CD4-positive, alpha-beta T cell (primary cell): Measurements from ENCODE around the gene RAB7A. TPM values are rescaled to one million over a fixed set of nuclear protein-coding genes. Genes with fewer than 3 reads are reported as not detected.
A peak's percentile ranks its signal among the peaks of the same experiment; 100 is the strongest.

Experiments
- ATAC-seq: fragments of 200-7000 bp; cut with Tn5 transposase; one replicate; pipeline ENCODE4 v1.10.0; 2022; ENCODE audit warnings: mild to moderate bottlenecking; ENCODE audit not compliant: poor library complexity
- CTCF ChIA-PET: fragments of 350-600 bp; sonication (Branson Sonifier 250); formaldehyde crosslinking; loops from one replicate; lab custom pipeline; 2021; ENCODE audit warnings: antibody characterized with exemption, inconsistent platforms; lab: Charles Lee
- POLR2A ChIA-PET: fragments of 350-600 bp; sonication (Branson Sonifier 250); formaldehyde crosslinking; loops from one replicate; lab custom pipeline; 2021; ENCODE audit warnings: antibody characterized with exemption, inconsistent platforms; lab: Charles Lee
- DNase-seq, 14 experiments: peaks; one replicate each; pipeline ENCODE4 v3.0.0-alpha.2; 2013 to 2020; ENCODE audit warnings: mixed read lengths in 2 of 14
- H3K27ac ChIP-seq, 2 donors: one replicate each; pipeline versions ENCODE4 v1.5.1 to v1.7.0; 2013; ENCODE audit warnings: low read length in 2 of 2, low read depth in 1 of 2, mild to moderate bottlenecking in 1 of 2
- H3K27me3 ChIP-seq, 2 experiments: 1 replicate in 1 of 2; 2 replicates in 1 of 2; pipeline versions ENCODE4 v1.6.1 to v1.7.0; 2013; ENCODE audit warnings: low read length in 2 of 2, control low read depth in 1 of 2, mild to moderate bottlenecking in 1 of 2, moderate library complexity in 1 of 2; ENCODE audit not compliant: insufficient read depth in 2 of 2, control insufficient read depth in 1 of 2
- H3K36me3 ChIP-seq: one replicate; pipeline ENCODE4 v1.6.1; 2013; ENCODE audit warnings: low read length, control low read depth; ENCODE audit not compliant: insufficient read depth
- H3K4me1 ChIP-seq: one replicate; pipeline ENCODE4 v1.6.1; 2013; ENCODE audit warnings: low read length, control low read depth; ENCODE audit not compliant: insufficient read depth
- H3K4me3 ChIP-seq: one replicate; pipeline ENCODE4 v1.5.1; 2013; ENCODE audit warnings: mild to moderate bottlenecking, low read length, moderate library complexity
- H3K9me3 ChIP-seq, 2 experiments: 1 replicate in 1 of 2; 2 replicates in 1 of 2; pipeline versions ENCODE4 v1.6.1 to v1.7.0; 2013; ENCODE audit warnings: low read length in 2 of 2, mild to moderate bottlenecking in 2 of 2, control low read depth in 1 of 2, moderate library complexity in 1 of 2; ENCODE audit not compliant: control insufficient read depth in 1 of 2, insufficient read depth in 1 of 2
- H3K27ac Mint-ChIP-seq: one replicate; pipeline ENCODE4 v1.8.0; 2020; ENCODE audit warnings: mixed read lengths
- H3K27me3 Mint-ChIP-seq: one replicate; pipeline ENCODE4 v1.8.0; 2021; ENCODE audit warnings: mixed read lengths
- H3K36me3 Mint-ChIP-seq: one replicate; pipeline ENCODE4 v1.8.0; 2021; ENCODE audit warnings: low read depth, mixed read lengths
- H3K4me1 Mint-ChIP-seq: one replicate; pipeline ENCODE4 v1.8.0; 2021; ENCODE audit warnings: low read depth, mixed read lengths
- H3K4me3 Mint-ChIP-seq: one replicate; pipeline ENCODE4 v1.8.0; 2020; ENCODE audit warnings: mild to moderate bottlenecking, mixed read lengths
- H3K9me3 Mint-ChIP-seq: one replicate; pipeline ENCODE4 v1.8.0; 2020; ENCODE audit warnings: mixed read lengths
- CTCF ChIP-seq: fragments of 200-600 bp; IDR thresholded peaks from one replicate; pipeline ENCODE4 v1.8.0; 2022; ENCODE audit warnings: antibody characterized with exemption, mild to moderate bottlenecking
- intact Hi-C, 2 experiments: fragments of 100-400 bp; cut with DNase I in 1 of 2; cut with micrococcal nuclease in 1 of 2; formaldehyde crosslinking; loops; one replicate each; pipeline versions ENCODE4 v1.15.1 to v1.9.0; 2023 to 2025; cut with DNase I, micrococcal nuclease
- total RNA-seq, 174 experiments: library from RNA in 2 of 174; stranded (reverse) in 2 of 174; gene quantifications; one replicate each; pipeline ENCODE4 v1.2.3 and lab custom pipeline; 2021 to 2026

Gene RAB7A
- total RNA-seq, 2 experiments from 2014 or later: 113 to 121 TPM

- Histone ChIP-seq H3K9me3 (no peaks in the 10 kb centered on the region), H3K4me3 (no peak overlapping the region), H3K27me3 (no peaks in the 10 kb centered on the region), H3K36me3 (peaks cover 12% of the 10 kb centered on the region), H3K27ac (no peak overlapping the region), H3K4me1 (peaks cover 30% of the 10 kb centered on the region)
- Mint-ChIP-seq H3K4me1 (peaks cover 84% of the 10 kb centered on the region), H3K9me3 (no peaks in the 10 kb centered on the region), H3K27me3 (no peaks in the 10 kb centered on the region), H3K36me3 (peaks cover 5% of the 10 kb centered on the region), H3K4me3 (no peak overlapping the region), H3K27ac (peak overlapping the region; percentile 58)
- intact Hi-C loops: no loop called here
- ChIA-PET POLR2A (no interaction called here), CTCF (interaction anchor here (1.1 to 1.8 kb wide), 2 partner anchors 14 to 101 kb away, joined by 3 to 6 read pairs; no protein-coding TSS in a partner anchor)
- no peak for DNase-seq
- no peak for TF ChIP-seq CTCF
- ATAC-seq: no peak
Observed at GRCh38 chr3:128781164-128781563, 55.2 kb downstream of the RAB7A start.

GRCh38 chr3:128782282-128783146, 56.5 kb downstream of the RAB7A start:
- Histone ChIP-seq H3K27me3 (no peaks in the 10 kb centered on the region), H3K36me3 (peaks cover 2% of the 10 kb centered on the region), H3K27ac (peak overlapping the region in 1 of 2 donors; percentile 5), H3K4me3 (no peak overlapping the region), H3K4me1 (peaks cover 38% of the 10 kb centered on the region), H3K9me3 (no peaks in the 10 kb centered on the region)
- DNase-seq (no peak), ATAC-seq (no peak)
- no peaks in the 10 kb centered on the region for H3K9me3 Mint-ChIP-seq
- no peaks in the 10 kb centered on the region for H3K27me3 Mint-ChIP-seq
- H3K4me3 Mint-ChIP-seq: no peak overlapping the region
- H3K4me1 Mint-ChIP-seq: peaks cover 86% of the 10 kb centered on the region
- ChIA-PET CTCF (interaction anchor here (1.1 kb wide), 1 partner anchor 13 kb away, joined by 3 read pairs; no protein-coding TSS in a partner anchor), POLR2A (interaction anchor here (0.6 kb wide), 1 partner anchor 68 kb away, joined by 3 read pairs; no protein-coding TSS in a partner anchor)
- no peak for TF ChIP-seq CTCF
- H3K36me3 Mint-ChIP-seq: no peaks in the 10 kb centered on the region
- intact Hi-C loops: no loop called here
- peak overlapping the region; percentile 58 for H3K27ac Mint-ChIP-seq

- Histone ChIP-seq H3K9me3 (no peaks in the 10 kb centered on the region), H3K27me3 (no peaks in the 10 kb centered on the region), H3K4me1 (peaks cover 49% of the 10 kb centered on the region), H3K4me3 (no peak overlapping the region), H3K36me3 (no peaks in the 10 kb centered on the region), H3K27ac (peak overlapping the region in 1 of 2 donors; percentile 9)
- intact Hi-C loops: loop anchor here (1.0 to 2.0 kb wide), 3 partner anchors 12 to 63 kb away; no protein-coding TSS in a partner anchor
- no peak for DNase-seq
- Mint-ChIP-seq H3K36me3 (no peaks in the 10 kb centered on the region), H3K9me3 (no peaks in the 10 kb centered on the region), H3K4me1 (peaks cover 86% of the 10 kb centered on the region), H3K4me3 (no peak overlapping the region), H3K27me3 (no peaks in the 10 kb centered on the region), H3K27ac (peak overlapping the region; percentile 58)
- ChIA-PET POLR2A (interaction anchor here (1.3 kb wide), 1 partner anchor 20 kb away, joined by 6 read pairs; no protein-coding TSS in a partner anchor), CTCF (interaction anchor here (1.4 kb wide), 1 partner anchor 103 kb away, joined by 6 read pairs; no protein-coding TSS in a partner anchor)
- no peak for TF ChIP-seq CTCF
- no peak for ATAC-seq
Observed at GRCh38 chr3:128783774-128784173, 57.8 kb downstream of the RAB7A start.
